ENCODE measurements around the gene SCGB2A2.

The SCGB2A2 gene

GRCh38 chr11:62307950-62308349, 38.0 kb downstream of the SCGB2A2 start:
- Histone ChIP-seq H3K4me2 (ENCODE audit: low read length, poor library complexity, severe bottlenecking) (no peak overlapping the region), H3K4me3 (ENCODE audit: insufficient read depth in 1 of 2, low read depth in 1 of 2, low read length in 2 of 2) (no peak overlapping the region), H4K91ac (ENCODE audit: low read length) (no peak overlapping the region), H3K4ac (ENCODE audit: low read depth in 1 of 2, low read length in 2 of 2) (no peak overlapping the region), H3K27ac (ENCODE audit: low read length, poor library complexity, severe bottlenecking) (no peak overlapping the region), H3K27me3 (ENCODE audit: control insufficient read depth in 1 of 2, insufficient read depth in 1 of 2, low read length in 2 of 2) (peaks cover 18 to 46% of the 10 kb centered on the region in 2 experiments), H3K79me1 (replicated peaks; ENCODE audit: low read length, poor library complexity, severe bottlenecking) (no peaks in the 10 kb centered on the region), H3K9ac (ENCODE audit: low read length) (no peak overlapping the region), H2BK12ac (ENCODE audit: low read length in 2 of 2) (no peak overlapping the region), H2BK120ac (ENCODE audit: low read depth, low read length) (no peak overlapping the region), H3K23ac (ENCODE audit: low read length in 2 of 2) (no peak overlapping the region), H3K36me3 (ENCODE audit: control insufficient read depth in 1 of 2, insufficient read depth in 2 of 2, low read depth in 1 of 2, low read length in 2 of 2) (no peaks in the 10 kb centered on the region), H2BK15ac (ENCODE audit: low read depth, poor library complexity, severe bottlenecking) (no peak overlapping the region), H3K18ac (ENCODE audit: low read depth in 1 of 2, low read length in 2 of 2) (no peak overlapping the region), H4K8ac (ENCODE audit: low read length) (no peak overlapping the region), H3K9me3 (ENCODE audit: control insufficient read depth, low read length) (peaks cover 8% of the 10 kb centered on the region), H3K14ac (ENCODE audit: low read length in 2 of 2) (no peak overlapping the region), H3K4me1 (ENCODE audit: control insufficient read depth, insufficient read depth, low read depth, low read length) (peaks cover 3% of the 10 kb centered on the region), H2BK5ac (ENCODE audit: low read depth, low read length, poor library complexity, severe bottlenecking) (no peak overlapping the region), H2AK5ac (ENCODE audit: low read length, severe bottlenecking) (no peak overlapping the region), H2AFZ (ENCODE audit: low read depth, low read length) (no peak overlapping the region)
- DNase-seq = no peak

- no peak overlapping the region for H3K27ac ChIP-seq (ENCODE audit: low read length, poor library complexity, severe bottlenecking)
- H2AFZ ChIP-seq (ENCODE audit: low read depth, low read length) = no peak overlapping the region
- no peak overlapping the region for H2BK5ac ChIP-seq (ENCODE audit: low read depth, low read length, poor library complexity, severe bottlenecking)
- no peak overlapping the region for H3K14ac ChIP-seq (ENCODE audit: low read length in 2 of 2)
- peaks cover 30 to 55% of the 10 kb centered on the region in 2 experiments for H3K27me3 ChIP-seq (ENCODE audit: control insufficient read depth in 1 of 2, insufficient read depth in 1 of 2, low read length in 2 of 2)
- 65% methylated on average over 5 of the region's 7 CpGs for WGBS
- H3K36me3 ChIP-seq (ENCODE audit: control insufficient read depth in 1 of 2, insufficient read depth in 2 of 2, low read depth in 1 of 2, low read length in 2 of 2) = no peaks in the 10 kb centered on the region
- no peak overlapping the region for H3K9ac ChIP-seq (ENCODE audit: low read length)
- no peak overlapping the region for H3K4me3 ChIP-seq (ENCODE audit: insufficient read depth in 1 of 2, low read depth in 1 of 2, low read length in 2 of 2)
- H4K91ac ChIP-seq (ENCODE audit: low read length) = no peak overlapping the region
- H2AK5ac ChIP-seq (ENCODE audit: low read length, severe bottlenecking) = no peak overlapping the region
- no peak overlapping the region for H3K4ac ChIP-seq (ENCODE audit: low read depth in 1 of 2, low read length in 2 of 2)
- no peak overlapping the region for H2BK12ac ChIP-seq (ENCODE audit: low read length in 2 of 2)
- H2BK15ac ChIP-seq (ENCODE audit: low read depth, poor library complexity, severe bottlenecking) = no peak overlapping the region
- DNase-seq = no peak
- H2BK120ac ChIP-seq (ENCODE audit: low read depth, low read length) = no peak overlapping the region
- no peak overlapping the region for H3K23ac ChIP-seq (ENCODE audit: low read length in 2 of 2)
- H3K4me1 ChIP-seq (ENCODE audit: control insufficient read depth, insufficient read depth, low read depth, low read length) = peaks cover 3% of the 10 kb centered on the region
- no peak overlapping the region for H3K4me2 ChIP-seq (ENCODE audit: low read length, poor library complexity, severe bottlenecking)
- H3K79me1 ChIP-seq (replicated peaks; ENCODE audit: low read length, poor library complexity, severe bottlenecking) = no peaks in the 10 kb centered on the region
- H3K9me3 ChIP-seq (ENCODE audit: control insufficient read depth, low read length) = peaks cover 8% of the 10 kb centered on the region
- no peak overlapping the region for H4K8ac ChIP-seq (ENCODE audit: low read length)
- no peak overlapping the region for H3K18ac ChIP-seq (ENCODE audit: low read depth in 1 of 2, low read length in 2 of 2)
Measured at GRCh38 chr11:62309991-62310390, 40.0 kb downstream of the SCGB2A2 start.

- H2BK5ac ChIP-seq (ENCODE audit: low read depth, low read length, poor library complexity, severe bottlenecking) = no peak overlapping the region
- H3K27me3 ChIP-seq (ENCODE audit: control insufficient read depth in 1 of 2, insufficient read depth in 1 of 2, low read length in 2 of 2) = peaks cover 37 to 49% of the 10 kb centered on the region in 2 experiments
- H3K27ac ChIP-seq (ENCODE audit: low read length, poor library complexity, severe bottlenecking) = no peak overlapping the region
- H3K14ac ChIP-seq (ENCODE audit: low read length in 2 of 2) = no peak overlapping the region
- no peaks in the 10 kb centered on the region for H3K9me3 ChIP-seq (ENCODE audit: control insufficient read depth, low read length)
- H3K36me3 ChIP-seq (ENCODE audit: control insufficient read depth in 1 of 2, insufficient read depth in 2 of 2, low read depth in 1 of 2, low read length in 2 of 2) = no peaks in the 10 kb centered on the region
- no peak overlapping the region for H2BK12ac ChIP-seq (ENCODE audit: low read length in 2 of 2)
- DNase-seq = no peak
- no peak overlapping the region for H3K18ac ChIP-seq (ENCODE audit: low read depth in 1 of 2, low read length in 2 of 2)
- no peaks in the 10 kb centered on the region for H3K79me1 ChIP-seq (replicated peaks; ENCODE audit: low read length, poor library complexity, severe bottlenecking)
- WGBS = 67% methylated on average over 1 of the region's 1 CpG
- no peak overlapping the region for H2AFZ ChIP-seq (ENCODE audit: low read depth, low read length)
- no peak overlapping the region for H3K4me3 ChIP-seq (ENCODE audit: insufficient read depth in 1 of 2, low read depth in 1 of 2, low read length in 2 of 2)
- H4K8ac ChIP-seq (ENCODE audit: low read length) = no peak overlapping the region
- H3K9ac ChIP-seq (ENCODE audit: low read length) = no peak overlapping the region
- H3K4ac ChIP-seq (ENCODE audit: low read depth in 1 of 2, low read length in 2 of 2) = no peak overlapping the region
- H2BK15ac ChIP-seq (ENCODE audit: low read depth, poor library complexity, severe bottlenecking) = no peak overlapping the region
- no peak overlapping the region for H3K4me2 ChIP-seq (ENCODE audit: low read length, poor library complexity, severe bottlenecking)
- H4K91ac ChIP-seq (ENCODE audit: low read length) = no peak overlapping the region
- no peak overlapping the region for H2BK120ac ChIP-seq (ENCODE audit: low read depth, low read length)
- H3K23ac ChIP-seq (ENCODE audit: low read length in 2 of 2) = no peak overlapping the region
- H3K4me1 ChIP-seq (ENCODE audit: control insufficient read depth, insufficient read depth, low read depth, low read length) = peaks cover 3% of the 10 kb centered on the region
- no peak overlapping the region for H2AK5ac ChIP-seq (ENCODE audit: low read length, severe bottlenecking)
Measured at GRCh38 chr11:62315431-62315830, 45.5 kb downstream of the SCGB2A2 start.

GRCh38 chr11:62322524-62322923, 52.6 kb downstream of the SCGB2A2 start:
- Histone ChIP-seq H2BK15ac (ENCODE audit: low read depth, poor library complexity, severe bottlenecking) (no peak overlapping the region), H2BK120ac (ENCODE audit: low read depth, low read length) (no peak overlapping the region)

More at GRCh38 chr11:62322524-62322923, 52.6 kb downstream of the SCGB2A2 start:
- Histone ChIP-seq H3K36me3 (ENCODE audit: control insufficient read depth in 1 of 2, insufficient read depth in 2 of 2, low read depth in 1 of 2, low read length in 2 of 2) (no peaks in the 10 kb centered on the region), H3K14ac (ENCODE audit: low read length in 2 of 2) (no peak overlapping the region), H3K27ac (ENCODE audit: low read length, poor library complexity, severe bottlenecking) (no peak overlapping the region), H4K91ac (ENCODE audit: low read length) (no peak overlapping the region), H3K4me2 (ENCODE audit: low read length, poor library complexity, severe bottlenecking) (no peak overlapping the region), H3K9me3 (ENCODE audit: control insufficient read depth, low read length) (no peaks in the 10 kb centered on the region), H3K23ac (ENCODE audit: low read length in 2 of 2) (no peak overlapping the region), H3K4ac (ENCODE audit: low read depth in 1 of 2, low read length in 2 of 2) (no peak overlapping the region), H3K4me1 (ENCODE audit: control insufficient read depth, insufficient read depth, low read depth, low read length) (peaks cover 5% of the 10 kb centered on the region), H3K27me3 (ENCODE audit: control insufficient read depth in 1 of 2, insufficient read depth in 1 of 2, low read length in 2 of 2) (peaks cover 9 to 38% of the 10 kb centered on the region in 2 experiments), H2AK5ac (ENCODE audit: low read length, severe bottlenecking) (no peak overlapping the region), H2AFZ (ENCODE audit: low read depth, low read length) (no peak overlapping the region), H2BK5ac (ENCODE audit: low read depth, low read length, poor library complexity, severe bottlenecking) (no peak overlapping the region), H2BK12ac (ENCODE audit: low read length in 2 of 2) (no peak overlapping the region), H3K79me1 (replicated peaks; ENCODE audit: low read length, poor library complexity, severe bottlenecking) (no peaks in the 10 kb centered on the region), H3K4me3 (ENCODE audit: insufficient read depth in 1 of 2, low read depth in 1 of 2, low read length in 2 of 2) (no peak overlapping the region), H3K9ac (ENCODE audit: low read length) (no peak overlapping the region), H4K8ac (ENCODE audit: low read length) (no peak overlapping the region), H3K18ac (ENCODE audit: low read depth in 1 of 2, low read length in 2 of 2) (no peak overlapping the region)
- no peak for DNase-seq
- WGBS = 61% methylated on average over 2 of the region's 2 CpGs

Data from mesenchymal stem cell (in vitro differentiated cells and primary cell).